ENCODE data around the gene RNF144B.

RNF144B gene

DNA sequence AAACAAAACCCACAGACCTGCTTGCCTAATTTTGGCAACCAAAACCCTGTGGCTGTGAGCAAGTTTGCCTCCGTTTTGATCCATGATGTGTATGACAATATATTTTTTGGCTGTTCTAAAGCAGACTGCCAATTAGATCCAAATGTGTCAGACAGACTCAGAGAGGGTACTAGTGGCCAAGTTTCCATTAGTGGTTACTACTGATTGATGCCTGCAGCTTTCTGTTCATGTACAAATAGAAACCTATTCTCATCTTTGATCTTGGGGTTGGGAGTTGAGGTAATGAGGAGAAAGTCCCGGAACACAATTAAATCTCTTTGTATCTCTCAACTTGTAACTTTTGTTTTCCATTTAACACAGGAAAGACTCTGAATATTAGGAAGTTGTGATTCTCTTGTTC, 100.9 kb downstream of the RNF144B start:
- no peak for DNase-seq (ENCODE audit: low read depth)

DNA sequence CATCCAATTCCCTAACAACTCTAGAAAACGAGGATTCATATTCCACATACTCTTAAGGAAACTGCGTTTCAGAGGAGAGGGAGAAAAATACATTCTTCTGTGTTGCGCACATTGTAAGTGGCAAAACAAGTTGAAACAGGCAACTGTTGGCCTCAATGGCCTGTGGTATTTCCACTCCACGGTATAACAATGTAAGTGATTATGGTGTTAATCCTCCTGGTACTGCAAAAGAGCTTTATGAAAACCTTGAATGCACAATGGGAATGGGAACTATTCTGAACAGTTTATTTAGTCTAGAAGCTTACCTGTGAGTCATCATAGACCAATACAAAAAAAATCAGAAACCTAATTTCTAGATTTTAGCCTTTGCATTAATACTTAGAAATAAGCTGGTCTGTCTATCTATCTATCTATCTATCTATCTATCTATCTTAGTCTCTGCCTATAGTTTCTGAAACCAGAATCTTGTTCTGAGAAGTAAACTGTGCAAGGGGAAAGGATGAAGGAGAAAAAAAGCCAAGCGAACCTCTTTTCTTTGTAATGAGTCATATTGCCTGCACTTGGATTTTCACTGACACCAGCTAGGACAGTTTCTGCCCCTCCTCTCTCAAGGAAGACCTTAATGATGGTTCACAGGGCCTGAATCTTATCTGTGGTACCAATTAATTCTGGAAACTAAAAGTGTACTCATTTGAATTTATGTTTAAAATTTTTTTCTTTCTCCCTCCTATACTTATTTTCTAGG, 101.5 kb downstream of the RNF144B start:
- DNase-seq (ENCODE audit: low read depth): no peak

DNA sequence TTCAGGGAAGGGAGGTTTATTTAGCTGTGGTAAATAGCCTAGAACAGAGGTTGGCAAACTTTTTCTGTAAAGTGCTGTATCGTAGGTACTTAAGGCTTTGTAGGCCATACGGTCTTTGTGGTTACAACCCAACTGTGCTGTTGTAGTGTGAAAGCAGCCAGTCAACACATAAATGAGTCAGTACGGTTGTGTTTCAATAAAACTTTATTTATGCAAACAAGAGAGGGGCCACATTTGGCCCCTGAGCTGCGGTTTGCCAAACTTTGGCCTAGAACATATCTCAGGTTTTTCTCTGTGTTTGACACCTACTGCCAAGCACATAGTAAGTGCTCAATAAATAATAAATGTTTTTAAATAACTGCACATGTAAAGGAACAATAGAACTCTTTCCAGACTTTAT, 102.2 kb downstream of the RNF144B start:
- DNase-seq (ENCODE audit: low read depth): no peak

DNA sequence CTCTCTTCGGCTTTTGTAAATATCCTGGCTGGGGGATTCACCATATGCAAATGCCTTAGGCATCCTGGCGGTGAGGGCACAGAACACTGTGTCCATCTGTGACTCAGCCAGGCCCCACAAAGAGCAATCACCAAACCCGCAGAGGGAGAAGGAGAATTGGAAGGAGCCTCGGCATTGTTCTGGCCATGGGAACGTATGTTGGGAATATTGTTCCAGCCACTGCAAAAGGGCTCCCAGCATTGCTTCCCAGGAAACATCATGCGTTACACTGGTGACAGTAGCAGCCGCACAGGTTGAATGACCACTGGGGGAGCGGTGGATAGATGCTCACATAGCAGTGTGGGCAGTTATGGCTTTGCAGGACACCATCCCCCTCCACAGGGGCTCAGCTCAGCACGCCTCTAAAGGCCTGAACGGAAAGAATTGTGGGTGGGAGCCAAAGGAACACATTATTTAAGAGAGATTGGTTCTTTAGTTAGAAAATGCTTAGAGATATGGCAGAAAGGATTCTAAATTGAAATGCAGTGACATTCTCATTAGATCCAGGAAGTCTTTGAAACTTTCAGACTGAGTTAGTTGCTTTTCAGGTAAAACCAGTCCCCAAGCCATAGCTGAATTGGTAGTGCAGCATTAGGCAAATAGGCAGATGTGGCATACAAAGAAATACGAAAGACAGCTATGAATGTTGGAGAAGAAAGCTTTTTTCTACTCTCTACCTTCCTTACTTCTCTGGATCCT, 104.3 kb downstream of the RNF144B start:
- DNase-seq (ENCODE audit: low read depth): no peak

DNA sequence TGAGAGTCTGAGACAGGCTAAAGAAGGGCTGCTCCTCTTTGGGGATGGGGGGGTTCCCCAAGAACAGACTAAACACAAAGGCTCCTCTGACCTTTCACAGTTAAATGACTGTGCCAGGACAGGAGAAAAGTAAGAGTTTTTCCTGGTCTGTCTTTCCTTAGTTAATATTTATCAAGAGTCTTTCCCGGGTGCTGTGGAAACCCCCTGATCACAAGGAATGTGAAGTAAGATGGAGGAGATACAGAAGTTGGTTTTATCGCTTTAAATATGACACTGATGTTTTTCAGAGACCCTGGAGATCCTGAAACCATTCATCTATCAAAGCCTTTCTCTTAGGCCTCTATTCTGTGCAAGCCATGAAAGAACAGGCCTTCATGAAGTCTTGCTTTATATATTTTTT, 105.8 kb downstream of the RNF144B start:
- no peak for DNase-seq (ENCODE audit: low read depth)

DNA sequence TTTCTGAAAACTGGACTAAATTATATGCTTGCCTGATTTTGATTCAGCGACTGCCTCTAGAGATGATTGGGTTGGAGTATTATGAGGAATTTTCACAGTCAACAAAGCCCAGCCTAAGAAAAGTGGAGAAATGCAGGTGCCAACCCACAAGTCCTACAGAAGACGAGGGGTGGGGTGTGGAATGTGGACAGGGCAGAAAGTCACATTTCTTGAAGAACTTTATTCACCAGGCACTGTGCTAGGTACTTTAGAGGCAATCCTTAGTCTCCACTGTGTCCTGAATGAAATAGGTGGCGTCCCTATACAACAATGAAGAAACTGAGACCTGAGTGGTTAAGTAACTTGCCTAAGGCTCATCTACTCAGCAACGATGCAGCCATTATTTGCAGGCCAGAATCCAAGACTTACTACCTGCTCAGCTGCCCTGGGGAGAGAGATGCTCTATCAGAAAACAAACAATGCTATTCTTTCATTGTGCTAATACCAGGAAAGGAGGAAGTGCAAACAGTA, 106.3 kb downstream of the RNF144B start:
- DNase-seq (ENCODE audit: low read depth): no peak

DNA sequence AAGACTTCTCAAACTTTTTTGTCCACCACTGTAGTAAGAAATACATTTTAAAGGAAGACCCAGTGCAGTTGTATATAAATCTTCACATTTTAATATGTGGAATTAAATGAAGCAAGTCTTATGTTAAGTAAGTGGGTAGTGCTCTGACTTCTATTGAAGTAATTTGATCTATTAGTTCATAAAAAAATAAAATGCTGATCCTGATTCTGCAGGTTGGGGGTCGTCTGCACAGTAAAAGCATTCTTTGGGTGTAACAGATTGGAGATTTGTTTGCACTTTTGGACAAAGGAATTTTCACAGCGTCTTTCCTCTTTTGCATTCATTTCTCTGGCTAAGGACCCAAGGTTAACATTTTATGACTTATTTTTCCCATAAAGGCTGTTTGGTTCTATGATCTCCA, 106.8 kb downstream of the RNF144B start:
- no peak for DNase-seq (ENCODE audit: low read depth)

DNA sequence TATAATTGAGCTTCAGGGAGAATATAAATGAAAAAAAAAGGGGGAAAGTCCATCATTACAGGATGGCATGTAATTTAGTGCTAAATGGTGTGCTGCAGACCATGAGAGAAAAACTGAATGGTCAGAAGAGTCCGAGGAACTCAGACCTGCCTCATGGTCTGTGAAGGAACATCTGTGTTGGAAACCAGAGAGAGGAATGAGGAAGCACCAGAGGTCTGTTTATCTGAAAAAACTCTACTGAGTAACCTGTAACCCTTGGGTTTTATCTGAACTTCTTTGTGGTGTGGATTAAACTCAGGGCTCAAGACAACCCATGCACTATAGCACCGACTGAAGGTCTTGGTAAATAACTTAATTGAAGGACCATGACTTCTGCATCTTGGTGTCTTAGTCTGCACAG, 108.1 kb downstream of the RNF144B start:
- DNase-seq (ENCODE audit: low read depth): no peak

DNA sequence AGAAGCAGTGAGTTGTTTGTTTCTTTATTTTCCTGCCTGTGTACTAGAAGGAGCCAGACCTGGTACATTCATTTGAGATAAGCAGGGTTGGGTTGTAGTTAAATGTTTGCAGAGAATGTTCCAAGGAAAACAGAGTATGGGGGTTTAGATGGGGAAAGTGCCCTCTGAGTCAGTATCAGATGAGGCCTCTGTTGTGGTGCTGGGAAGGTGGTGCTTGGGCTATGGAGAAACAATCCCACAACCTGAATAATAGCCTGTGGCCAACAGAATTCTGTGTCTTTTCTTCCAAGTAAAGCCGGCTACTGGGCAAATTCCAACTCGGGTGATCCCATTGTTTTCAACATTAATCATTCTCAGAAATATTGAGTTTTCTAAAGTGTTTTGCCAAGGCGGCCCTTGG, 109.3 kb downstream of the RNF144B start:
- no peak for DNase-seq (ENCODE audit: low read depth)

DNA sequence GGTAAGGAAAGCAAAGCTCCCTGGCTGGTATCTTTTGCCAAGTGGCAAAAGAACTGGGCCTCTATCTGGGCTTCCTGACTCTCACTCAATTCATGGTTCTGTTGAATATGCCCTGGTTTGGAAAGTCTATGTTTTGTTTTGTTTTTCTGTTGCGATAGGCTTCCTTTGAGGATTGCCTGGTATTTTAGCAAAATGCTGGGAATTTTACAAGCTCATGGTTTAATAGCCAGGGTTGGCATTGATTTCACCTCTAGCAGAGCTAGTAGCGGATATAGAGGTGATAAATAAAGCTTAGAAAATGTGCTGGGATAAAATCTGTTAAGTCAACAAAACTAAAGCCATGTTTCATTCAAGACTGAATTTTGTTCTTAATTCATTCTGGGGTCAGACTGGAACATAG, 109.9 kb downstream of the RNF144B start:
- no peak for DNase-seq (ENCODE audit: low read depth)

DNA sequence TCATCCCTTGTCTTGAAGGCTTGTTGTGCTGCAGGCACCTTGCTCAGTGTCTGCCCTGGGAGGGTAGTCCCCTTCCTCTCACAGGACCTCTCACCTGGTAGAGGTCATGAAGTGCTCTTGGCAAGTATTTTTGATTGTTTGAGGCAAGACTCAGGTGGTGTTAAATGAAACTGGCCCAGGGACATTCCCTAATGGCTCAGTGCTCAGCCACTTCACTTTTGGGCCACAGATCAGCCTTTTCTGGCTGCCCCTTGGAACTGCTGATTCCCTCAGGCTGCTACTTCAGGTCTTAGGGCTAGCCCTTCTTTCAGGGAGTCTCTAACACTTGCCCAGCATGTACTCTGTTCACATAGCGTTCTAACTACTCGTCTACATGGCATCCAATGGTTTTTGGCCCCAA, 111.3 kb downstream of the RNF144B start:
- no peak for DNase-seq (ENCODE audit: low read depth)

DNA sequence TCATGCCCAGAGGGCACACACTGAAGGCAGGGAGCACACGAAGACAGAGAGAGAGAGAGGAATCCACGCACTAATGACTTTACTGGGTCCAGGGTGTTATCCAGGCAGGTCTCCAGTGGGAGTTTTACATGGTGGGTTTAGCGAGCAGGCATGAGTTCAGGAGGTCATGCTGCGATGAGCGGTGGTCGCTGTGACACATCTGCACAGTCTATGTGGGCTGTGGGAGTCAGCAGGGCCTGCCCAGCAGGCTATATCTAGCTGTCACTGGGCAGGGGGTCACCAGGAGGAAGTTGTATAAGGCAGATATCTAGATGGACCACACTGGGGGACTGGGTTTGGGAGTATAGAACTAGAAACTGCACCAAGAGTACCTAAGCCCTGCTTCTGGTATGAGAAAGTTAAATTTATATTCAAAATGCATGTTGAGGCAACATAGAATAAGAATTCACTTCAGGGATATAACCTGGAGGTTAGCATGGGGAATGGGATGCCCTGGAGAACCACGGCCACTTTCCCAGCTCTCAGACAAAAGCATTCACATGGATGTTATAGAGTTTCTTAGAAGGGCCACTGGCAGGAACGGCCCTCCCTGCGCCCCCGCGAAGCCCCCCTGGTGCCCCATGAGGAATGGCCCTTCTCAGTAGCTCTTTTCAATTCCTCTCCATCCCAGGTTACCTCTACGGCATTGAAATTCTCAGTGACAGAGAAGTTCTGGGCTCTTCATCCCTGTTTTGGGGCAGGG, 113.9 kb downstream of the RNF144B start:
- no peak for DNase-seq (ENCODE audit: low read depth)

DNA sequence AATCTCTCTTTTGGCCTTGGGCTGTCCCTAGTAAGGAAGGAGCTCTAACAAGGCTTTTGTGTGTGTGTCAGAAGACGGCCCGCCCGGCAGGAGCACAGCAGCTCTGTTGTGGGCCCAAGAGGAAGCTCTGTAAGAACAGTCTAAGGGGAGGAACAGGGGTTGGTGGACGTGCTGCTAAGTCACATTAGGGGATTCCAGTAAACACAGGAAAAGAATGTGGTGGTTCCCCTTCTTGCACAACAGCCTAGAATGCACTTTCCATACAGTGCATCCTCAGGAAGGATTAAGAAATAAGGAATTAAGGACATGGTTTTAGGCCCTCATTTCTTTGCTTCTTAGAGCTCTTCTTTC, 114.5 kb downstream of the RNF144B start:
- no peak for DNase-seq (ENCODE audit: low read depth)

DNA sequence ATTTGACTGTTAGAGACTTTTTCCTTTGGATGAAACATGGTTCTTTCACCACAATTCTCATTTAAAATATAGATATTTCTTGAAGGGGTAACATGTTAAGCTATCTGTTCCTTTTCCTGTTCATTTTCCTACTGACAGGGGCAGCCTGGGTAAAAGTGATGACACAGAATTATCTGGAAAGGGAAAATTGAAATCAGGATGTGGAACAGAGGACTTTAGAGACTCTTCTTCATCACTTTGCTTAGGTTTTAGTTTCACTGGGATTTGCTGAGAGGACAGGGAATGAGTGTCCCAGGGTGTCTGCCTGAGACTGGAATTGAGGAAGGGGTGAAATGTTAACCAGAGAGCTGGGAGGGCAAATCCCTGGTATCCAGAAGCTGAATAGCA, 116.0 kb downstream of the RNF144B start:
- DNase-seq (ENCODE audit: low read depth): no peak

DNA sequence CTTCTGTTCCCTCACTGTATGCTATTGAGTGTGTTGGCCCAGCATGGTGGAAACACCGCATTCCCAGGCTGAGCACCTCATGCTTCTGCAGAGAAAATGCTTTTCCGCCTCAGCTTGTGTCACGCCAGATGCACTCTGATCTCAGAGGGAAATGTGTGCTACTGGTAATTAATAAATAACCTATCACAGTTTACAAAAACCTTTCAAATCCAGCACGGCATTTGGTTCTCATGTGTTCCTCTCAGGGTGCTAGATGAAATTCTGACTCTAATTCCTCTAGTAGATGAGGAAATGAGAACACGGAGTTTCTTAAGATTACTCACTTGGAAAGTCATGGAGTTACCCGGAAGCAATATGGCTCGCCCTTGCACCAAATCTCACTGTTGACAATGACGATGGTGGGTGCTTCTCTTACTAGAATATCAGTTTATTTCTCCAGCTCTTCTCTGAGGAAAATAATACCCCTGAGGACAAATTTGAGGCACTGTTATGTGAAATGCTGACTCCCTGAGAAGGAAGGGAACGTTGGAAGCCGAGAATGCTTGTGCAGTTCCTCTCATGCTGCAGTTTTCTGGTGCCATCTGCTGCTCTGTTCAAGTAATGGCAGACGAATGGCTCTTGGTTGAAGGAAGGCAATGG, 116.6 kb downstream of the RNF144B start:
- DNase-seq (ENCODE audit: low read depth): no peak

DNA sequence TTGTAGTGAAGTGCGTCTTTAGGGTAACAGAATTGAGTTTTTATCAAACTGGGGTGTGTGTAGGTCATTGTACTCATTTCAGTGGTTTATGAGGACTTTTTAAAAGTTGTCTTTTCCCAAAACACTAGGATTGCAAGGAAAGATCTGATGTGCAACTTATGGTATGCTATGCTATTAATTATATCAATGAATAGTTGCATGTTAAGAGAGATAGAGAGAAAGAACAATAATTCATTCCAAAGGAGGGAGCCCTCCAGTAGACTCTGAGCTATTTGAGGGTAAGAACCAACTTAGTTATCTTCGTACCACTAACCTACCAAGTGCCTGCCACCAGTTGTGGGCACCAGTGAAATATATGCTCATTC, 117.1 kb downstream of the RNF144B start:
- DNase-seq (ENCODE audit: low read depth): no peak

DNA sequence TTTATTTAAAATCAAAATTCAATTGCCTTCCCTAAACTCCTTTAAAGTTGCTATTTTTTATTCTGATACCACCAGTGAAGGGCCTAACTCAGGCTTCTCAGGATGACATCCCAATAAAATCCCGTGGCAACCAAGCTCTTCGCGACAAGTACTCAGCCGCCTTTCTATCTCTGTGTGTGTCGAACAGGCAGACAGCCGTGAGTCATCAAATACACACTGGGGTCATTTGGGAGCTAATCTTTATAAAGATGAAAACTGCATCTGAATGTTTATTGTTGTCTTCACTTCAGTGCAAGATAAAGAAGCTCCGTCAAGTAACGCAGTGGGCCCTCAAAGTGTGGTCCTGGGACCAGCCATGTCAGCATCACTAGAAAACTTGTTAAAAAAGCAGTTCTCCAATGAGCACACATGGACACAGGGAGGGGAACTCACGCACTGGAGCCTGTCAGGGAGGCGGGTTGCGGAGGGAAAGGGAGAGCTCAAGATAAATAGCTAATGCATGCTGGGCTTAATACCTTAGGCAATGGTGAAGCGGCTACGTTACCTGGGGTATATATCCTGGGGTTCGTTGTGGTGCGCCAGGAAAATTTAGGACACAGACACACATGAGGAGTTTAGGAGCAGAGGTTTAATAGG, 119.3 kb downstream of the RNF144B start:
- DNase-seq (ENCODE audit: low read depth): no peak

DNA sequence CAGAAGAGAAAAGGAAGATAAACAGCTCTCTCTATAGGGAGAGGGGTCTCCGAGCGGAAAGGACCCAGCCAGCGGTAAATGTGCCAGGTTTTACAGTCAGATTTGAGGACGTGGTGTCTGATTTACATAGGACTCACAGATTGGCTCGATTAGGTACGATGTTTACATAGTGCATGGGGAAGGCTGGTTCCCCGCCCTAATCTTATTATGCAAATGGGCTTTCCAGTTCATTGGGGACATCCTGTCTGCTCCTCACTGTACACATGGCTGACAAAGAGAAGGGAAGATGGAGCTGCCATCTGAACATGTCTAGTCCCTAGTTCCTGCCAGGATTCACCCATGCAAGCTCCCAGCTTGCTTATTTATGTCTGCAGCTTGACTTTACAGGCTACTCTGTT, 119.9 kb downstream of the RNF144B start:
- no peak for DNase-seq (ENCODE audit: low read depth)

DNA sequence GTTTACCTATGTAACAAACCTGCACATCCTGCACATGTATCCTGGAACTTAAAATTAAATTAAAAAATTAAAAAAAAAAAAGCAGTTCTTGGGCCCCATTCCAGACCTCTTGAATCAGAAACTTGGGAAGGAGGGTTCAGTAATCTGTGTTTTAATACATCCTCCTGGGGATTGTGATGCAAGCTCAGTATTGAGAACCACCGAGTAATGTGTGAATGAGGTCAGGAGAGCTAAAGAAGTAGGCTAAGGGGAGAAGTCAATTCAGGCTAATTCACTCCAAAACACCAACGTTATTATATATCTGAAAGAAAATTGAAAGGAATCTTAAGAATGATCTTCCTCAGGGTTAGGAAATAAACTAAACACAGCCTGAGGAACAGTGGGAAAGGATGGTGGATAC, 120.4 kb downstream of the RNF144B start:
- DNase-seq (ENCODE audit: low read depth): no peak

DNA sequence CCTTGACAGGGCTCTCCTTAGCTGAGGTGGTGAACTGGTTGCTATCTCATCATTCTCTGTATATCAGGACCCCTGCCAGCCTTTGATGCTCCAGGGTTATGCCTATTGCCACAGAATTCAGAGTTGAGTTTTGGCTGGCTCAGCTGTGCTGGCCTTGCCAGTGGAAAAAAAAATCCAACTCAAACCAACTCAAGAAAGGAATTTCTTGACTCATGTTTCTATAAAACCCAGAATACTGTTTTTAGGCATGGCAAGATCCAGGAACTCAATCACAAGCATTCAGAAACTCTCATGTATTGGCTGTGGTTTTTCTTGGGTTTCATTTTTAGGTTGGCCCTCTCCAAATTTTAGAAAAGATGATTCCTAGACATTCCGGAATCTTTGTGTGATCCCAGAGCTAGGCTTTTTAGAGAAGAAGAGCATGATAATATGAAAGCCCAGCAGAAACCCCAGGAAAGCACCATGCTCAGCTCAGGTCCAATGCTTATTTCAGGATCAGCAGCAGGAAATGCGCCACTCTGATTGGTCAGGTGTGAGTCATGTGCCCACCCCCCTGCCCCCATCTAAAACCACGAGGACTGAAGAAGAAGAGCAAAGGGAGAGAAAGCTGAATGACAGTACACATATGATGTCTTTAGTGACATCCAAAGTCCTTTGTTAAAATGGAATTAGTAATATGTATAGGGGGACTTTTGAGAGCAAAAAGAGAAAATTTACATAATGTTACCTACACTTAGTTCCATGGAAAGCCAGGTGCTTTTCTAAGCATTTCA, 122.9 kb downstream of the RNF144B start:
- no peak for DNase-seq (ENCODE audit: low read depth)

DNA sequence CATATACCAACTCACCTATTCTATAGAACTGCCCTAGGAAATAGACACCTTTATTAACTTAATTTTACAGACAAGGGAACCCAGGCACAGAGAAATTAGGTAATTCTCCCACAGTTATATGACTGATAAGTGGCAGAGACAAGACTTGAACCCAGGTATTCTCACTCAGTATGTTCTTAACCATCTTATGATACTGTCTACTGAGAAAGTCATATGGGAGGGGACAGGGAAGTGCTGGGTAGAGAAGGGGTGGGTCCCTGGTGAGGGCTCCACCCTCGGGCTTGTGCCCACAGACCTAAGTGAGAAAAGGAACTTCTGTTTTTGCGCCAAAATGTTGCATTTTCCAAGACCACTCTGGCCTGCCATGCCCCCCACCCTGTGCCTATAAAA, 123.5 kb downstream of the RNF144B start:
- DNase-seq (ENCODE audit: low read depth): no peak

Data from stimulated activated CD8-positive, alpha-beta memory T cell treated with anti-CD3 and anti-CD28 coated beads, Interleukin-12 subunit alpha, Interleukin-12 subunit beta, amount 100 ng/mL, for 1 hour (primary cell).